Fibroblast of peridontal ligament (primary cell): Measurements from ENCODE around the gene PFDN4.
A peak's percentile ranks its signal among the peaks of the same experiment; 100 is the strongest.

Experiments
- DNase-seq: peaks from one replicate; pipeline ENCODE4 v3.0.0-alpha.2; 2010; ENCODE audit errors: extremely low read depth

Gene PFDN4

GRCh38 chr20:54173653-54174456 lies 34.0 kb upstream of the PFDN4 start, which contains the start of gene CYP24A1:
Gene CYP24A1, minus strand, starts transcription at chr20:54173986. Its CDS starts 407 bp downstream, at chr20:54173579.
- no peak for DNase-seq

- DNase-seq: peak; percentile 9
These were observed 33.3 kb upstream of the PFDN4 start for GRCh38 chr20:54174457-54175175.

DNA sequence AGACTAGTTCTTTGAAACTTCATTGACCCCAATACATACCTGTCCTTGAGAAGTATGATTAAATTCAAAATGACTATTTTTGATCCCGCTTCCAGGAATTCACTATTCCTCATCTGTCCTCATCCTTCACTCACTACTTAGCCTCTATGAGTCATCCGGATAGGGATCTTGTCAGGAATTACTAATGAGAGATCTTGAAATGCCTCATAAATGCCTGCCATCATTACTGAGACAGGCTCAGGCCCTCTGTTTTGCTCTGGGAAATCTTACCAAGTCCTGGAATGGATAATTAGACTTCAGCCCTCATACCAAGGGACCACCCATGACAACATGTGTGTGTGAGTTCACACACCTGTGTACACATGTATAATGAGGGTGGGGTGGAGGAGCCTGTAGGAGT lies 31.3 kb upstream of the PFDN4 start:
- no peak for DNase-seq

GRCh38 chr20:54177378-54177777 lies 30.5 kb upstream of the PFDN4 start:
- no peak for DNase-seq

DNA sequence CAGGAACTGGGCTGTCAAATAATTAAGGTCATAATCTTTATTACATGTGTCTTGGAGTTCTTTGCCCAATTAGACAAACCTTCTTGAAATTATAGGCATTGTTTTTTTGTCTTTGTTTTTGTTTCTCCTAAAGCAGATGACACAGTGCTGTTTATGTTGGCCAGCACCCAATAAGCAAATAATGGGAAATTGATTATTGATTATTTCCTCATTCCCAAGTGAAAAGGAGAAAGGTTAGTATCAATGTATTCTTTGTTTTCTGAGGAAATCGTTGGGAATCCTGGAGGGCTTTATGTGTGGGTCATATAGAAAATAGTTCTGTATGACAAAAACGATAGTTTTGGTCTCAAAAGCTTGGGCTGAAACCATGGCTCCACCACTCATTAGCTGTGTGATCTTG lies 29.6 kb upstream of the PFDN4 start:
- no peak for DNase-seq

GRCh38 chr20:54179946-54180345 lies 27.9 kb upstream of the PFDN4 start:
- DNase-seq: no peak

DNA sequence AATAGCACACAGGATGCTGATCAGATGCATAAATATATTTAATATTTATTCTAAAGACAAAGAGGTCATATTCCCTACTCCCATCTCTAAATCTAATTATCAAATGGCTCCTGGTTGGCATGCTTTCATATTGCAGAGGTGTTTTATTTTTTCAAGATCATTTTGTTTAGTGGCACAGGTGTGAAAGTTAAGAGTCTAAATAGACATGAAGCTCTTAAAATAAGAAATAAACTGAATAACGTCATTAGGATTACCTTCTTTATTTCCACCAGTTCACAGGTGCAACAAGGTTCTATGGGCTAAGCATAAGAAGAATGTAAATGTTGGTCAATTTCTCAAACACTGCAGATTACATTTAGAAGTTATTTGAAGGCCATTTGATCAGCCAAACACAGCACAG lies 27.0 kb upstream of the PFDN4 start:
- DNase-seq: no peak

DNA sequence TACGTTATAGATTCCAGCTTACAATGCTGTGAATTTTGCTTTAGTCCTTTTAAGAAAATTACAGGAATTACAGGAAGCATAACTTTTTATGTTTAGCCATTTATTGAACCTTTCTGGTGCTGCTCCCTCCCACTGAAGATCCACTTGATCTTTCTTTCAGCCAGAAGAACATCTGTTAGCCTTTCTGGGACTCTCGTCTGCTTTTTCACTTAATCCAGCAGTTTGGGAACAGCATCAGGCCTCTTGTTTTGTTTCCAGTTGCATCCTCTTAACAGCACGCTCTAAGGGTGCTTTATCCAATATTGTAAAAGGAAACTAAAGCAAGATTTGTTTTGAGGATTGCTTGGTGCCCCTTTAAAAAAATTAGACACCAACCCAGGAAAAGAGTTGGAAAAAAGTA lies 23.8 kb upstream of the PFDN4 start:
- no peak for DNase-seq

GRCh38 chr20:54184904-54185626 lies 22.8 kb upstream of the PFDN4 start:
- DNase-seq: no peak

DNA sequence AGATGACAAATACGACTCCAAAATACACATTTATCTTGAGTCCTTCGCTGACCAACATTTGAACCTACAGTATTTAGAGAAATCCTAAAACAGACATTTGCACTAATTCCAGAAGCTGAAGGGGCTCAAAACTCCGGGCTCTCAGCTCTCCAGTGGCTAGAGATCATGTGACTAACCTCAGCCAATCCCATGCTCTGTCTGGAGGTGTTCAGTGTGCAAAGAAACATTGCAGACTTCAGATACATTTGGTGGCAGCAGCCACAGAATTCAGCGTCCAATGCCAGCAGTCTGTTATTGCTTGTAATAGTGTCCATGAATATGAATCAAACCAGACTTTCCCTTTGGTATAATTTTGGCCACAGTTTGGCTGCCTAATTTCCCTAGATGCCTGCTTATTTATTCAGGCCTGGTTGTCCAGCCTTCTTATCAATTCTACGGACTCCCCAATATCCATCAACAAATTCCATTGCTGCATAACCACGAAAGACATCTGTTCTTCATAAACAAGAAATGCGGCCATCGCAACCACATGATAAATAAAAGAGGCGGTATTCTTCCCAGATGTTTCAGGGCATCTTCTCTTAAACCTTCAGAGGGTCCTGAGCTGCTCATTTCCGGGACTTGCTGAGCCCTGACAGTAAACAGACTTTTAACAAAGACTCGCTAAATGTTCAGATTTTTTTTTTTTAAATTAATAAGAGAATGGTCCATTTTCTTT lies 19.6 kb upstream of the PFDN4 start:
- no peak for DNase-seq

GRCh38 chr20:54189630-54190029 lies 18.3 kb upstream of the PFDN4 start:
- no peak for DNase-seq

DNA sequence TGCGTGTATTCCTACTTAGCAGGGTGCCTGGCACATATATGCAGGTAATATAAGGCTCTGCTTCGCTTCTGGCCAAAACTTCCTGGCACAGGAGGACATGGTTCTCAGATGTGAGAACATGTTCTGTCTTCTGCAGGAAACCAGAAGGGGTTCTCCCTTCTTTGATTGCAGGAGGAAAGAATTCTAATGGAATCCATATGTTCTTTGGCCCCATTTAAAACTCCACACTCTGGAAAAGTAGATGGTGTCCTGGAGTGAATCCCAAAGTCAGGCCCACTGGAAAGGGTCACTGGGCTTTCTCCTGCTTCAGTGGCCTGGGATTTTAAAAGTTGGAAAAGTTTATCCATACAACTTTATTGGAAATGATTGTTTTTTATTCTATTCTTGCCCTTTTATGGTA lies 17.7 kb upstream of the PFDN4 start:
- peak; percentile 18 for DNase-seq

GRCh38 chr20:54193817-54194216 lies 14.1 kb upstream of the PFDN4 start:
- no peak for DNase-seq

DNA sequence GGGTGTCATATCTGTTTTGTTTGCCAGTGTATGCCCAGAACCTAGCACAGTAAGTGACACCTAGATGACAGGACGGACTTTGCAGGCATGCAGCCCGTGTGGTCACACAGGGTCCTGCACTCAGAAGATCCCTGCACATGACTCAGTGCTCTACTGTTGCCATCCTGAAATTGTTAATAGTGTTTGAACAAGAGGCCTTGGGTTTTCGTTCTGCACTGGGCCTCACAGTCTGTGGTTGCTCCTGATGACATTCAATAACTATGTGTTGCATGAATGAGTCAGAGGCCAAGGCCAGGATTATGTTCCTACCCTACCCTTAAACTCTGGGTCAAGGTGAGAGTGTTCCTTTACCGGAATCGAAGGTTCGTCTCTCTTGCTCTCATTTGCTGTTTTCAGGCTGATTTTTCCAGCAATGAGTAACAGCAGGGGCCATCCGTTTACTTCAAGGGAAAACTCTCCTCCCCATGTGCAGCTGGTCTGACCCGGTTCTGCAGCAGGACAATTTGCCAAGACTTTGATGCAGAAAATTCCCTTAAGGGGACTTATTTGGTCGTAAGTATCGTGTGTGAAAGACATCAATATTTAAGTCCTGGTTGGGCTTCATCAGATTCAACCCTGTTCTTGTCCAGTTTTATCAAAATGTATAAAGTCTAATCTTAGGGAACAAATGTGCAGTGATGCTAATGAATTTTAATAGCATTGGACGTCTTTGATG lies 13.0 kb upstream of the PFDN4 start:
- no peak for DNase-seq

DNA sequence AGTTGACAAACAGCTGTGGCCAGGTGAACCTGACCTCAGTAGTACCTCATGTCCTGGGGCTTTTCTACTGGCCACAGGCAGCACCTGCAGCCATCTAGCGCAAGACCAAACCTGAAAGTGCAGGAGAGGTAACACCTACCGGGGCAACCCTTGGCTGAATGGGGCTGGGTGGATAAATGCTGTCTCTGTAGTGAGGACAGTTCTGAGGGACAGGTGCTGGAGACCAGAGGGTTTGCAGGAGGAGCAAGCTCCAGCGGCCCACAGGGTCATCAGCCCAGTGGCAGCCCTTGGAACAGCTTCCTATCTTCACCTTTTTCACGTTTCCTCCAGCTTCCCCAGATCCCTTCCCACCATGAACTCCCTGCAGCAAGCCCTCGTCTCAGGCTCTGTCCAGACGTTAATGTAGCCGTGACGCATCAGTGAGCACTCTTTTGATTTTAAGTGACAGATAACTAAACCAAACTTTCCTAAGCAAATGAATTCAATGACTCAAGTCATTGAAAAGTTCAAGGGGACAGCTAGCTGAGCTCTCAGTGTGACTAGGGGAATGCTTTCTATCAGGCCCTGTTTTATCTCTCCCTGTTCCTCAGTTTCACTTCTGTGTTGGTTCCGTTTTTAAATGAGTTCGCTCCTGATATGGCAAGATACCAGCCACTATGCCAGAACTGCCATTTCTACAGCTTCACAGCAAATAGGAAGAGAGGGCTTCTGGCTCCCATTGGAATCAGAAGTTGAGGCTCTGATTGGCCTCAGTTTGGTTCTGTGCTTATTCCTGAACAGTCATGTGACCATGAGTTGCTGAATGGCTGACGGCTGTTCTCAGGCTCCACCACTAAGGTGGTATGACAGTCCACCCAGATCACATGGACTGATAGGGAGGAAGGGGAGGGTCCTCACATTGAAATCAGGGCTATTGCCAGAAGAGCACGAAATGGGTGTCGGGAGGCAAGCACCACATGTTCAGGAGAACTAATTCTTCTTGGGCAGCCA lies 12.1 kb upstream of the PFDN4 start:
- no peak for DNase-seq

- DNase-seq: peak; percentile 82
These were observed 10.0 kb upstream of the PFDN4 start for GRCh38 chr20:54197621-54198604.

- no peak for DNase-seq
These were observed 8.6 kb upstream of the PFDN4 start for GRCh38 chr20:54199283-54199682.

DNA sequence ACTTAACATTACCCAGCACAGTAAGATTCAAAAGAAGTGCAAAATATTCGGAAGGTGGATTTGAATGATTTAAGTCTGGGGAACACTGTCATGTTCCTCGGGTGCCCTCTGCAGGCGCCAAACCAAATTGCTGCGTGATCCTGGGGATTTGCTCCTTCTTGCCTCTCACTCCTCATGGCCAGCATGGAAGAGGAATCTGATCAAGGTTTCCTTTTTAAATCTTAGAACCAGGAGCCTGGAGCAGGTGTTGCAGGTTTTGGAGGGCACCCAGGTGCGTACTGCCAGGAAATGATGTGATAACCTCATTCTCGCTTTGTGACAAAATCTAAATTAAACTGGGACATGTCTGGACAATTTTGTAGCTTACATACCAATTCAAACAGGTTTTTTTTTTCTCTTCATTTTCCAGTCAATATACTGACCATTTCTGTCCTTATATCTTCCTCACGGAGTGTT lies 8.1 kb upstream of the PFDN4 start:
- DNase-seq: peak; percentile 88
